H1 (cell line): ENCODE data around the gene PTCHD4. TPM values are rescaled to one million over a fixed set of nuclear protein-coding genes. Genes with fewer than 3 reads are reported as not detected.

Experiments
- CTCF ChIA-PET: fragments of 300-600 bp; sonication (Branson Sonifier 250); formaldehyde crosslinking; loops from one replicate; lab custom pipeline; 2021; ENCODE audit not compliant: partially characterized antibody; lab: Charles Lee
- POLR2A ChIA-PET: fragments of 300-600 bp; sonication (Branson Sonifier 250); formaldehyde crosslinking; loops from one replicate; lab custom pipeline; 2021; ENCODE audit warnings: inconsistent platforms; ENCODE audit not compliant: partially characterized antibody; lab: Charles Lee
- DNase-seq, 2 experiments: peaks; one replicate each; pipeline versions ENCODE4 v3.0.0 to v3.0.0-alpha.2; 2010 to 2022; ENCODE audit warnings: low spot score in 2 of 2, low read depth in 1 of 2, mixed read lengths in 1 of 2
- FAIRE-seq: peaks from 2 replicates; lab custom pipeline; 2011; peaks lifted over from hg19 to GRCh38; lab: Jason Lieb, UNC
- H2AFZ ChIP-seq: 2 replicates; pipeline ENCODE4 v1.8.1; 2012; ENCODE audit warnings: low read length, inconsistent platforms
- H2AK5ac ChIP-seq: 2 replicates; pipeline ENCODE4 v1.6.1; 2013; ENCODE audit warnings: low read depth, low read length
- H2BK120ac ChIP-seq: replicated peaks from 2 replicates; pipeline ENCODE3; 2013; ENCODE audit warnings: low read depth, low read length, inconsistent platforms
- H2BK12ac ChIP-seq: 2 replicates; pipeline ENCODE4 v1.6.1; 2013; ENCODE audit warnings: low read depth, low read length
- H2BK15ac ChIP-seq: 2 replicates; pipeline ENCODE4 v1.6.1; 2013; ENCODE audit warnings: low read length
- H2BK20ac ChIP-seq: 2 replicates; pipeline ENCODE4 v1.6.1; 2013; ENCODE audit warnings: low read length
- H2BK5ac ChIP-seq: 2 replicates; pipeline ENCODE4 v1.6.1; 2013; ENCODE audit warnings: low read depth, low read length
- H3K14ac ChIP-seq: 2 replicates; pipeline ENCODE4 v1.6.1; 2013; ENCODE audit warnings: inconsistent platforms; ENCODE audit not compliant: insufficient read length
- H3K18ac ChIP-seq: 2 replicates; pipeline ENCODE4 v1.6.1; 2013; ENCODE audit warnings: low read length; ENCODE audit errors: extremely low read depth
- H3K23ac ChIP-seq: 2 replicates; pipeline ENCODE4 v1.6.1; 2013; ENCODE audit warnings: inconsistent platforms; ENCODE audit not compliant: insufficient read length
- H3K23me2 ChIP-seq: 2 replicates; pipeline ENCODE4 v1.6.1; 2013; ENCODE audit warnings: low read depth, low read length
- H3K27ac ChIP-seq: 2 replicates; pipeline ENCODE4 v1.6.1; 2011; ENCODE audit warnings: low read depth, low read length, inconsistent platforms
- H3K27me3 ChIP-seq, 4 experiments: replicated peaks in 1 of 4; 1 replicate in 1 of 4; 2 replicates in 3 of 4; pipeline versions ENCODE4 v1.6.1 to v1.8.1; 2011 to 2013; ENCODE audit warnings: low read length in 3 of 4, mild to moderate bottlenecking in 3 of 4, inconsistent platforms in 2 of 4, mixed read lengths in 2 of 4, moderate library complexity in 1 of 4; ENCODE audit not compliant: control insufficient read depth in 3 of 4, insufficient read depth in 3 of 4; ENCODE audit errors: extremely low read depth in 1 of 4
- H3K36me3 ChIP-seq, 4 experiments: 2 replicates each; pipeline versions ENCODE4 v1.6.1 to v1.8.1; 2011 to 2013; ENCODE audit warnings: mild to moderate bottlenecking in 4 of 4, low read length in 3 of 4, moderate library complexity in 2 of 4, control low read depth in 1 of 4, inconsistent platforms in 1 of 4; ENCODE audit not compliant: insufficient read depth in 4 of 4, control insufficient read depth in 2 of 4
- H3K4ac ChIP-seq: replicated peaks from 2 replicates; pipeline ENCODE3; 2013; ENCODE audit warnings: low read length, low read depth, mixed read lengths, inconsistent platforms; ENCODE audit not compliant: insufficient read length
- H3K4me1 ChIP-seq, 4 experiments: replicated peaks in 1 of 4; 1 replicate in 1 of 4; 2 replicates in 3 of 4; pipeline versions ENCODE4 v1.6.1 to v1.8.1; 2011 to 2013; ENCODE audit warnings: low read length in 3 of 4, inconsistent platforms in 2 of 4, mixed read lengths in 1 of 4; ENCODE audit not compliant: insufficient read depth in 4 of 4, control insufficient read depth in 3 of 4
- H3K4me2 ChIP-seq, 2 experiments: 2 replicates each; pipeline versions ENCODE4 v1.6.1 to v1.8.1; 2011 to 2013; ENCODE audit warnings: low read depth in 2 of 2, low read length in 2 of 2, control low read depth in 1 of 2, inconsistent platforms in 1 of 2, mild to moderate bottlenecking in 1 of 2; ENCODE audit not compliant: insufficient read depth in 1 of 2
- H3K4me3 ChIP-seq, 4 experiments: fragments of 200-600, 300-600 bp in 1 of 4; sonication (generic), shearing (Covaris generic), sonication (Bioruptor Twin) in 1 of 4; 2 replicates each; pipeline versions ENCODE4 v1.5.1 to v1.8.1; 2011 to 2016; ENCODE audit warnings: low read length in 4 of 4, low read depth in 3 of 4, control low read depth in 2 of 4, inconsistent platforms in 2 of 4, mild to moderate bottlenecking in 2 of 4, mixed read lengths in 1 of 4, moderate library complexity in 1 of 4; ENCODE audit not compliant: insufficient read depth in 2 of 4; ENCODE audit errors: extremely low read depth in 1 of 4
- H3K56ac ChIP-seq: replicated peaks from 2 replicates; pipeline ENCODE3; 2013; ENCODE audit warnings: low read depth, mild to moderate bottlenecking, mixed read lengths, low read length, inconsistent platforms; ENCODE audit not compliant: insufficient read length
- H3K79me1 ChIP-seq: 2 replicates; pipeline ENCODE4 v1.6.1; 2013; ENCODE audit warnings: low read depth, low read length, control low read depth
- H3K79me2 ChIP-seq, 2 experiments: 2 replicates each; pipeline versions ENCODE4 v1.6.1 to v1.8.1; 2012 to 2013; ENCODE audit warnings: low read length in 2 of 2, mild to moderate bottlenecking in 2 of 2, inconsistent platforms in 1 of 2; ENCODE audit not compliant: insufficient read depth in 2 of 2, control insufficient read depth in 1 of 2
- H3K9ac ChIP-seq, 4 experiments: replicated peaks in 1 of 4; 1 replicate in 1 of 4; 2 replicates in 3 of 4; pipeline versions ENCODE4 v1.6.1 to v1.8.1; 2011 to 2013; ENCODE audit warnings: low read depth in 3 of 4, low read length in 3 of 4, control low read depth in 2 of 4, mild to moderate bottlenecking in 2 of 4, moderate library complexity in 2 of 4, inconsistent platforms in 1 of 4; ENCODE audit errors: extremely low read depth in 1 of 4
- H3K9me3 ChIP-seq, 2 experiments: 2 replicates each; pipeline versions ENCODE4 v1.6.1 to v1.8.1; 2012 to 2013; ENCODE audit warnings: mild to moderate bottlenecking in 2 of 2, moderate library complexity in 2 of 2, control low read depth in 1 of 2, inconsistent platforms in 1 of 2, low read depth in 1 of 2, low read length in 1 of 2, mixed read lengths in 1 of 2; ENCODE audit not compliant: insufficient read depth in 2 of 2
- H4K20me1 ChIP-seq, 2 experiments: replicated peaks in 1 of 2; 2 replicates each; pipeline versions ENCODE3 to v1.8.1; 2011 to 2013; ENCODE audit warnings: inconsistent platforms in 2 of 2, low read length in 2 of 2, mild to moderate bottlenecking in 1 of 2; ENCODE audit not compliant: insufficient read depth in 2 of 2, control insufficient read depth in 1 of 2
- H4K5ac ChIP-seq: 2 replicates; pipeline ENCODE4 v1.6.1; 2013; ENCODE audit warnings: low read length, low read depth, mixed read lengths, inconsistent platforms; ENCODE audit not compliant: insufficient read length
- H4K8ac ChIP-seq: 2 replicates; pipeline ENCODE4 v1.8.0; 2013; ENCODE audit warnings: mild to moderate bottlenecking, moderate library complexity, low read length, inconsistent platforms; ENCODE audit not compliant: insufficient read depth; ENCODE audit errors: extremely low read depth
- H4K91ac ChIP-seq: replicated peaks from 2 replicates; pipeline ENCODE3; 2013; ENCODE audit warnings: low read length, mixed read lengths, inconsistent platforms; ENCODE audit not compliant: insufficient read length
- CEBPB ChIP-seq: IDR thresholded peaks from 2 replicates; pipeline ENCODE4 v1.6.1; 2012; ENCODE audit warnings: low read depth, low read length
- CHD1 ChIP-seq: IDR thresholded peaks from 2 replicates; pipeline ENCODE4 v1.6.1; 2012; ENCODE audit warnings: low read depth, low read length, improper control_type of control experiment
- KDM5A ChIP-seq: fragments of 200-600 bp; IDR thresholded peaks from 2 replicates; pipeline ENCODE4 v1.7.1; 2012; ENCODE audit warnings: mild to moderate bottlenecking, low read length, inconsistent platforms, mixed read lengths
- MAX ChIP-seq: IDR thresholded peaks from 2 replicates; pipeline ENCODE4 v1.6.1; 2012; ENCODE audit warnings: inconsistent platforms
- NANOG ChIP-seq: IDR thresholded peaks from 2 replicates; pipeline ENCODE4 v1.6.1; 2011; ENCODE audit warnings: low read length, low read depth, mild to moderate bottlenecking, inconsistent platforms; ENCODE audit not compliant: insufficient read depth, poor library complexity, severe bottlenecking
- POLR2A ChIP-seq, 2 experiments: IDR thresholded peaks; 1 replicate in 1 of 2; 2 replicates in 1 of 2; pipeline ENCODE4 v1.6.1; 2011; ENCODE audit warnings: low read depth in 2 of 2, low read length in 2 of 2, mild to moderate bottlenecking in 2 of 2; ENCODE audit errors: control extremely low read depth in 1 of 2
- RBBP5 ChIP-seq: IDR thresholded peaks from 2 replicates; pipeline ENCODE4 v1.7.1; 2012; ENCODE audit warnings: low read depth, mild to moderate bottlenecking, inconsistent platforms, low read length, moderate library complexity, borderline replicate concordance
- SP2 ChIP-seq: IDR thresholded peaks from 2 replicates; pipeline ENCODE4 v1.6.1; 2012; ENCODE audit warnings: mild to moderate bottlenecking, low read length, inconsistent platforms
- polyA plus RNA-seq, 7 experiments: library from polyadenylated mRNA; depleted of rRNA in 3 of 7; stranded (reverse) in 5 of 7; unstranded in 2 of 7; fragments of >200 nt in 5 of 7; fragments of 200-250 nt in 2 of 7; gene quantifications; 1 replicate in 5 of 7; 2 replicates in 1 of 7; 4 replicates in 1 of 7; pipeline versions ENCODE4 v1.2.1 to v1.2.3, GENCODE V29; 2011 to 2013; ENCODE audit warnings: missing spikeins in 2 of 7, mixed read lengths in 2 of 7
- total RNA-seq: library from RNA; stranded (reverse); fragmentation: NEBNext Ultra II Directional; extraction: Animal tissue kit (Norgen Biotek cat#: 25700); gene quantifications from 2 replicates; pipeline ENCODE4 v1.2.1, GENCODE V29; 2021

Gene PTCHD4
- total and polyA plus RNA-seq, 2 of the 8 experiments (the other 6 are each of a cell fraction or from before 2014, with no cell fraction given), result 0.17 to 0.37 TPM

GRCh38 chr6:48147051-48147450 is 36.1 kb upstream of the PTCHD4 start:
- no peak overlapping the region for H3K23ac ChIP-seq
- H3K4me3 ChIP-seq, result no peak overlapping the region
- H2BK120ac ChIP-seq, result no peak overlapping the region
- no peak overlapping the region for H2AFZ ChIP-seq
- H3K56ac ChIP-seq, result no peak overlapping the region
- no peaks in the 10 kb centered on the region for H4K20me1 ChIP-seq
- TF ChIP-seq POLR2A (IDR thresholded peaks at IDR 0.05; ENCODE audit: control extremely low read depth in 1 of 2, low read depth in 2 of 2, low read length in 2 of 2) (no peak), NANOG (no peak), SP2 (no peak), RBBP5 (no peak), KDM5A (no peak), MAX (no peak), CEBPB (no peak), CHD1 (no peak)
- no peaks in the 10 kb centered on the region; the same call in 1 of the 2 replicates for H3K23me2 ChIP-seq
- no peaks in the 10 kb centered on the region; a peak in 1 of 7 replicates for H3K4me1 ChIP-seq
- H3K79me2 ChIP-seq, result no peaks in the 10 kb centered on the region
- no peaks in the 10 kb centered on the region for H3K36me3 ChIP-seq
- DNase-seq, result no peak
- H3K9ac ChIP-seq, result no peak overlapping the region
- H2BK15ac ChIP-seq, result no peak overlapping the region
- ChIA-PET CTCF (no interaction called here), POLR2A (no interaction called here)
- no peak overlapping the region for H2AK5ac ChIP-seq
- no peaks in the 10 kb centered on the region for H3K79me1 ChIP-seq
- H3K4me2 ChIP-seq, result no peak overlapping the region
- H3K14ac ChIP-seq, result no peak overlapping the region
- H4K91ac ChIP-seq, result no peak overlapping the region
- H3K9me3 ChIP-seq, result 0 out of 4 replicates have a peak, but pooled peaks cover 0 to 3% of the 10 kb centered on the region in 2 experiments
- no peak overlapping the region for H3K27ac ChIP-seq
- H4K5ac ChIP-seq, result no peak overlapping the region
- FAIRE-seq, result no peak
- H2BK20ac ChIP-seq, result no peak overlapping the region
- H4K8ac ChIP-seq, result no peak overlapping the region
- no peak overlapping the region for H3K4ac ChIP-seq
- no peak overlapping the region for H2BK12ac ChIP-seq
- no peak overlapping the region for H3K18ac ChIP-seq
- no peak overlapping the region for H2BK5ac ChIP-seq
- H3K27me3 ChIP-seq, result no peaks in the 10 kb centered on the region
